Body of pancreas (tissue), 4 donors: Measurements from ENCODE around the gene HOXB2. TPM values are rescaled to one million over a fixed set of nuclear protein-coding genes. Genes with fewer than 3 reads are reported as not detected.

ENCODE experiments used
- ATAC-seq: fragments of 150-250 bp; one replicate; pipeline ENCODE4 v1.9.1; 2016
- DNase-seq, 4 donors: peaks; one replicate each; pipeline ENCODE4 v3.0.0-alpha.2; 2019
- H3K27ac ChIP-seq, 4 donors: fragments of 200-600 bp; sonication (generic); 1 replicate in 3 of 4; 2 replicates in 1 of 4; pipeline versions ENCODE4 v1.5.1 to v1.6.1; 2016 to 2019; ENCODE audit warnings: mild to moderate bottlenecking in 1 of 4, mixed read lengths in 1 of 4, moderate library complexity in 1 of 4
- H3K27me3 ChIP-seq, 2 donors: fragments of 200-600 bp; sonication (generic); one replicate each; pipeline ENCODE4 v1.6.0; 2016; ENCODE audit warnings: mild to moderate bottlenecking in 1 of 2
- H3K36me3 ChIP-seq, 2 donors: fragments of 200-600 bp; sonication (generic); replicated peaks in 1 of 2; 2 replicates each; pipeline ENCODE4 v1.5.1; 2016; ENCODE audit warnings: low read depth in 2 of 2; ENCODE audit not compliant: insufficient read depth in 1 of 2
- H3K4me1 ChIP-seq: fragments of 200-600 bp; sonication (generic); one replicate; pipeline ENCODE4 v1.6.0; 2016
- H3K4me3 ChIP-seq, 2 donors: fragments of 200-600 bp; sonication (generic); 1 replicate in 1 of 2; 2 replicates in 1 of 2; pipeline ENCODE4 v1.5.1; 2016 to 2019
- H3K9me3 ChIP-seq, 3 donors: fragments of 200-600 bp; sonication (generic); 1 replicate in 2 of 3; 2 replicates in 1 of 3; pipeline ENCODE4 v1.5.1; 2016
- POLR2A ChIP-seq, 3 donors: fragments of 450-650 bp; IDR thresholded peaks; one replicate each; pipeline ENCODE4 v1.6.1; 2016; ENCODE audit warnings: antibody characterized with exemption in 3 of 3, mild to moderate bottlenecking in 2 of 3
- WGBS, 2 donors: methylation state at CpG; one replicate each; pipeline ENCODE4 v1.1.5; 2017; 5-methylcytosine and 5-hydroxymethylcytosine counted together
- intact Hi-C: fragments of 100-400 bp; cut with DNase I; formaldehyde crosslinking; loops from one replicate; pipeline ENCODE4 v1.15.1; 2023
- total RNA-seq, 2 donors: library from RNA; depleted of rRNA; stranded (reverse); fragments of >200 nt; gene quantifications; one replicate each; pipeline ENCODE4 v1.1.0, GENCODE V29; 2016
- TF ChIP-seq, protein P1 (sequence below), 7 experiments: fragments of 450-650 bp in 4 of 7; fragments of 200-600 bp in 3 of 7; sonication (generic) in 3 of 7; IDR thresholded peaks; one replicate each; pipeline ENCODE4 v1.5.1; 2016 to 2019; ENCODE audit warnings: antibody characterized with exemption in 7 of 7

Gene HOXB2
- total RNA-seq, 2 donors from 2014 or later: 13.7 to 32.3 TPM

DNA sequence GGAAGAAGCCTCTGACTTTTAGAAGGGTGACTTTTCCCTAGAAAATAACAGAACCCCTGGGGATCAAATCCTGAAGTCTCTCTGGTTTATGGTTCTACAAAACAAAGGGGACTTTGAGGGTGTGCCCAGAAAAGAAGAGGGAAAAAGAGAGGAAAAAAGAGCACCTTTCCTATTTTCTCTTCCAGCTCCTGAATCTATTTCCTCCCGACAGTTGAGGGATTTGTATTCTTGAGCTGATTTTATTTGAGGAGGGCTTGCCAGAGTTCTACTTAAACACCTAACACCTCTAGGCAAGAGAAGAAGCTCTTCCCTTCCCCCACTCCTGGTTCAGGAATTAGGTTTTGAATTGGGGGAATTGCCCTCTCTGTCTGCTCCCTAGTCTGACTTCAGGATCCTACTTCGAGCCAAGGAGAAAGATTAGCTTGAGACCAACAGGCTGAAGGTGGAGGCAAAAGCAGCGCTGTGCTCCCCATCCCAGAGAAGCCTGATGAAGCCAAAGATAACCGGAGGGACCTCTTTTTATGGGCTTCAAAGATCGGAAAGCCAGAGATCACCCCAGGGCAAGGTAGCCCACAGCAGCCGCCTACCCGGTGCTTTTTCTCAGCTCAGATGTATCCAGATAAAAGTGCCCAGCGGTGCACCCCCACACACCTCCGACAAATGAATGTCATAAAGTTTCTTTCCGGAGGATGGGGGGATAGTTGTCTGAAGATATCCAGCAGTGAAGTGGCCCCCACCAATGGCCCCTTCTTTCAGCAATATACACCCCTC, 44.3 kb upstream of the HOXB2 start:
- Histone ChIP-seq H3K9me3 (no peaks in the 10 kb centered on the region), H3K27ac (no peak overlapping the region), H3K27me3 (peaks cover 0 to 41% of the 10 kb centered on the region in 2 donors), H3K4me3 (no peak overlapping the region), H3K4me1 (peaks cover 24% of the 10 kb centered on the region), H3K36me3 (no peaks in the 10 kb centered on the region)
- no peak for TF ChIP-seq POLR2A (IDR thresholded peaks at IDR 0.05)
- TF ChIP-seq, protein P1, sequence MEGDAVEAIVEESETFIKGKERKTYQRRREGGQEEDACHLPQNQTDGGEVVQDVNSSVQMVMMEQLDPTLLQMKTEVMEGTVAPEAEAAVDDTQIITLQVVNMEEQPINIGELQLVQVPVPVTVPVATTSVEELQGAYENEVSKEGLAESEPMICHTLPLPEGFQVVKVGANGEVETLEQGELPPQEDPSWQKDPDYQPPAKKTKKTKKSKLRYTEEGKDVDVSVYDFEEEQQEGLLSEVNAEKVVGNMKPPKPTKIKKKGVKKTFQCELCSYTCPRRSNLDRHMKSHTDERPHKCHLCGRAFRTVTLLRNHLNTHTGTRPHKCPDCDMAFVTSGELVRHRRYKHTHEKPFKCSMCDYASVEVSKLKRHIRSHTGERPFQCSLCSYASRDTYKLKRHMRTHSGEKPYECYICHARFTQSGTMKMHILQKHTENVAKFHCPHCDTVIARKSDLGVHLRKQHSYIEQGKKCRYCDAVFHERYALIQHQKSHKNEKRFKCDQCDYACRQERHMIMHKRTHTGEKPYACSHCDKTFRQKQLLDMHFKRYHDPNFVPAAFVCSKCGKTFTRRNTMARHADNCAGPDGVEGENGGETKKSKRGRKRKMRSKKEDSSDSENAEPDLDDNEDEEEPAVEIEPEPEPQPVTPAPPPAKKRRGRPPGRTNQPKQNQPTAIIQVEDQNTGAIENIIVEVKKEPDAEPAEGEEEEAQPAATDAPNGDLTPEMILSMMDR (IDR thresholded peaks at IDR 0.05): no peak
- DNase-seq (no peak), ATAC-seq (no peak)
- WGBS, 2 donors: 13 to 18% methylated on average over 10 of the region's 10 CpGs
- intact Hi-C loops: no loop called here

DNA sequence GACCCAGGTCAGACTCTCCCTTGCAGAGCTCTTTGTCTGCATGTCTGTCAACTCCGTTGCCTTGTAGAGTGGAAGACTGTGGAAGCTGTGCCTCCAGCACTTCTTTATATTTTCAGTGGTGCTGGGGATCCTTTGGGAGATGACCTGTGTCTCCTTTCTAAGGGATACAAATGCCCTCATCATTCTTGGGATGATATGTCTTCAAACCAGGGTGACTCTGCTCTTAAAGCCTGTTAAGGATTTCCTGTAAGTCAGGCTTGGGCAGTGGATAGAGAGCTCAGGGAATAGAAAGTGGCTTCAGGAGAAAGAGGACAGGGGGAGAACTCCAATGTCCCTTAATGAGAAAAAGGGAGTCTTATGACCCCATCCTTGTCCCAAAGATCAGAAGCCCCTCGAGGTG, 43.6 kb upstream of the HOXB2 start:
- intact Hi-C loops: no loop called here

DNA sequence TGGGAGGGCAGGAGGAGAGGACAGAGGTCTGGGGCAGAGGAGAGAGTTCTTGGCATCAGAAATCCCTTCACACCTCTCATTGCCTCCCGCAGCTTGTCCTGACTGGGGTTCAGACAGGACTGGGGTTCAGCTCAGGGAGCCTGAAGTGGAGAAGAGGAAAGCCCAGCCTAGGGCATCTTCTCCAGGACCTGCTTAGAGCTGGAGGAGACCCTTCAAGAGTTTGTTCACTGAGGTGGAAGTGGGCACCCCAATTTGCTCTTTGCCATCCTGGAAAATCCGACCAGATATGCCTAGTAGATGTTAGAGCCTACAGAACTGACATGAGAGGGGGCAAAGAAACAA, 43.1 kb upstream of the HOXB2 start:
- DNase-seq (no peak), ATAC-seq (no peak)
- 26 to 42% methylated on average over 2 of the region's 2 CpGs for WGBS, 2 donors
- peaks cover 0 to 39% of the 10 kb centered on the region in 2 donors for H3K27me3 ChIP-seq
- no peak overlapping the region for H3K4me3 ChIP-seq
- H3K36me3 ChIP-seq: no peaks in the 10 kb centered on the region
- H3K9me3 ChIP-seq: no peaks in the 10 kb centered on the region
- intact Hi-C loops: no loop called here
- TF ChIP-seq, protein P1 (IDR thresholded peaks at IDR 0.05): no peak
- TF ChIP-seq POLR2A (IDR thresholded peaks at IDR 0.05): no peak
- peaks cover 19% of the 10 kb centered on the region for H3K4me1 ChIP-seq
- H3K27ac ChIP-seq: no peak overlapping the region

More for the DNA sequence above, 43.6 kb upstream of the HOXB2 start:
- Histone ChIP-seq H3K27ac (no peak overlapping the region), H3K36me3 (no peaks in the 10 kb centered on the region), H3K4me3 (no peak overlapping the region), H3K4me1 (peaks cover 23% of the 10 kb centered on the region), H3K27me3 (peaks cover 0 to 43% of the 10 kb centered on the region in 2 donors), H3K9me3 (no peaks in the 10 kb centered on the region)
- TF ChIP-seq POLR2A (IDR thresholded peaks at IDR 0.05): no peak
- ATAC-seq (no peak), DNase-seq (no peak)
- WGBS, 2 donors: 17 to 20% methylated on average over 2 of the region's 2 CpGs

DNA sequence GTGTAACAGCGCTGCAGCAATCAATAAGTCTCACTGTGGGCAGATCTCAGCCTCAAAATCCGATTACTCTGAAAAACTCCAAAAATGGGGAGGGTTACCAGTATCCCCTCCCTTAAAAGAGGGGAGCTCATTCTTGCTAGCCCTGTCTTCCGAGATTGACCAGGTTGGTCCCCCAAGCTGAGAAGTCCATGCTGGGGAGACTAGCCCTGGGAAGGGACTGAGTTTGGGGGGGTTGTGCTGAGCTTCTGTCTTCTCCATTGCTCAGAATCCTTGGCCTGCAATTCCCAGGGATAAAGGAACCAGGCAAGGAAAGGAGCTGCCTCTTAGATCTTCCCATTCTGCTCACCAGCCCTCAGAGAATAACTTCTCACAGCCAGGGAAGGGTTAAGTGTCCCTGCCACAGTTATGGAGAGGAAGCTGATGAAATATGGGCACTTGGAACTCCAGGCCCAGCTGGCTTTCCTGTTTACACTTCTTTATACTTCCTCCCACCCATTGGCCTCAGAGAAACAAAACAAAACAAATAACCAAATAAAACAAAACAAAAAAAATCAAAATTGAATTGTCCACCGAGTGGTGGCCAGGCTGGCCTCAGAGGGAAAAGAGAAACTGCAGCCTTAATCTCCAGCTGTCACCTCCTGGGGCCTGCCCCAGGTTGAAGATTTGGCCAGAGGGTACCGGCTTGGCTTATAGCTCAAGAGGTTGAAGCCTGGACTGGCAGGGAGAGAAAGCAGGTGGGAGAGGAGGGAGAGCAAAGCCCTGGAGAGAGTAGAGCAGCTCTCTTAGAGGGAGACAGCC, 42.6 kb upstream of the HOXB2 start:
- Histone ChIP-seq H3K4me3 (no peak overlapping the region), H3K36me3 (no peaks in the 10 kb centered on the region), H3K9me3 (no peaks in the 10 kb centered on the region), H3K27ac (no peak overlapping the region), H3K27me3 (peaks cover 0 to 39% of the 10 kb centered on the region in 2 donors), H3K4me1 (peaks cover 15% of the 10 kb centered on the region)
- intact Hi-C loops: no loop called here
- ATAC-seq (no peak), DNase-seq (no peak)
- no peak for TF ChIP-seq POLR2A (IDR thresholded peaks at IDR 0.05)
- TF ChIP-seq, protein P1 (IDR thresholded peaks at IDR 0.05): no peak
- 39 to 44% methylated on average over 5 of the region's 5 CpGs for WGBS, 2 donors
